ENCODE data around the gene PRKCQ.

Gene PRKCQ

GRCh38 chr10:6579904-6580278 is at the start of gene PRKCQ:
Gene PRKCQ (minus strand): TSS chr10:6580276. CDS start chr10:6515135, 65,141 bp downstream.
- DNase-seq, result peak in 17 of 56 donors; percentile 31 to 86 (median 65)

DNA sequence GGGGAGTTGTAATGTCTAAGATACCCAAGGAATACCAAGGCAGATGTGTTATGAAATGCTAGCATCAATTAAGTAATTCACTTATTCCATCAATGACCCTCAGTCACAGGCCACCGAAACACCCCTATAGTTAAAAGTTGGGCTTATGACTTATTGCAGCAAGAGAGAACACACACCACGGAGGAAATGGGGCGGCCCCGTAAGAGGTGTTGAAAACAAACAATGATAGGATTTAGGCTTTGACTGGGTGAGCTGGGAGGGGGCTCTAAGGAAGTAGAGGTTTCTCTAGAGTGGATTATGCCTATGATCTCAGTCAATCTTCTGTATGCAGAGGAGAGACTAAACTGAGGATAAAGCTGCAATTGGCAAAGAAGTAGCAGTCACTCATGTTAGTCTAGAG is 45.4 kb upstream of the PRKCQ start:
- DNase-seq, result no peak

DNA sequence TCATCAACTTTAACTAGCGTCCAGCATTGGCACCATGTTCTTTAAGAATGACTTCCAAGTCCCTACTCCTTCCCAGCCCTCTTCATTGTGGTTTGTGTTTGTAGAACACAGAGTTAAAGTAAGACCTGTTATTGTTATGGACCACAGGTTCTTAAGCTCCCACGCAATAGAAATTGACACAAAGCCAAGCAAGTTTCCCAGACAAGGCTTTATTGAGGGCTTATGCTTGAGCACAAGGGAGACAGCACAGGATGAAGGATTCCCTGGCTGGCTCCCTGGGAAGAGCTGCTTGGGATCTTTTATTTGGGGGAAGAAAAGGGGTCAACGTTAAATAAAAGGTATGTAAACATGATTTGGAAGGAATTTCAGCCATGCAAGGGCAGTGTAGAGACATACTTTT is 44.3 kb upstream of the PRKCQ start:
- no peak for DNase-seq

GRCh38 chr10:6622921-6623320 is 42.8 kb upstream of the PRKCQ start:
- no peak for DNase-seq

DNA sequence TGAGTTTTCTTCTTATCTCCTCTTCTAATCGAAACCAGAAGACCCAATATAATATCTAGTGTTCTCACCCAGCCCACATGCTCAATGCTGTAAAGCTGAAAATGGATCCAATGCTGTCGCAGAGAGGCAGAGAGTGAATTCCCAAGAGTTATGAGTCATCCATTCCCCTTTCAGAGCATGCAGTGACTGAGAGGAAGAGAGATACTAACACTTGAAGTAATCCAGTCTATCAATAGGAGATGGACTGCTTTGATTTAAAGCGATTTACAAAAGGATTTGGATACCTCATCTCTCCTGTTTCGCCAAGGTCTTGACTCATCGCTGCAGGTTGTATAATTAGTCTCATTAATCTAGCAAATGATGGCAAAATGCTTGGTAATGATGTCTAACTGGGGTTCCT is 41.5 kb upstream of the PRKCQ start:
- DNase-seq, result peak in 2 of 56 donors; percentile 2 to 4

- DNase-seq, result no peak
Measured at GRCh38 chr10:6619660-6620059, 39.6 kb upstream of the PRKCQ start.

DNA sequence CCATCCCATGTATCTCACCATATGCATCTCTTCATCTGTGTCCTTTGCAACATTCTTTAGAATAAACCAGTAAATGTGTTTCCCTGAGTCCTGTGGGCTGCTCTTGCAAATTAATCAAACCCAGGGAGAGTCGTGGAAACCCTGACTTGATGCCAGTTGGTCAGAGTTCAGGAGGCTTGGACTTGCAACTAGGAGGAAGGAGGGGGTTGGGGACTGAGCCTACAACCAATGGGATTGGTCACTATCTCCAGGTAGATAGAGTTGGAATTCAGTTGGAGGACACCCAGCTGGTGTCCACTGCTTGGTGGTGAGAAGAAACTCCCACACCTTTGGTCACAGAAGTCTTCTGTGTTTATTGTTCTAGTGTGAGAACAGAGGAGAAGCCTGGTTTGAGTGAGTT is 38.3 kb upstream of the PRKCQ start:
- no peak for DNase-seq

DNA sequence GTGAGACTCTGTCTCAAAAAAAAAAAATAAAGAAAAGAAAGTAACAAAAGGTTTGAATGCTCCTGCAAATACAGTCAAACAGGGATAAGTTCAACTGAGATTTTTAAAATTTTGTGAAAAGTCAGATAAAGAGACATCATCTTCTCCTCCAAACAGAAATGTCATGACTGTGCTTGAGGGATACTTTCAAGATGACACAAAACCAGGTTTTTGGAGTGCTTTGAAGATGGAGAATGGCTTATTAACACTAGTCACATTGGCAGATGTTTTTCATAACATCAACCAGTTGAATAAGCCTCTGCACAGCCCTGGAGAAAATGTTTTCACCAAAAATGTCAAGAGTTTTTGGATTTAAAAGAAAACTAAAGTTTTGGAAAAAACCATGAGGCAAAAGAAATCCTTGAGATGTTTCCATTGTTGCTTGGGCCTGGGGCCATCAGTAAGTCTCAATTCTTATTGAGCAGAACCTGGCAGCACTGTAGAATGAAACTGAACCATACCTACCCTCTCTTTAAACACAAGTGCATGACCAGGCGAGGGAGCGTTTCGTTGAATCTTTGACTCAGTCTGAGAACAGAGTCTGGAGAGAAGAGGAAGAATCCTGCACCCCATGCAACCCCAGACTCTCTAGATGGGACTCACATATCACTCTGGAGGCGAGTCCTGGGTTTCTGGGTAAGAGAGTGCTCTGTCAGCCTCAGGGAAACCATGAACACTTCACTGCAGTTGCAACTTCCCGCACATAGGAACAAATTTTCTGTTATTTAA is 37.4 kb upstream of the PRKCQ start:
- DNase-seq, result no peak

GRCh38 chr10:6615971-6616370 is 35.9 kb upstream of the PRKCQ start:
- DNase-seq, result no peak

DNA sequence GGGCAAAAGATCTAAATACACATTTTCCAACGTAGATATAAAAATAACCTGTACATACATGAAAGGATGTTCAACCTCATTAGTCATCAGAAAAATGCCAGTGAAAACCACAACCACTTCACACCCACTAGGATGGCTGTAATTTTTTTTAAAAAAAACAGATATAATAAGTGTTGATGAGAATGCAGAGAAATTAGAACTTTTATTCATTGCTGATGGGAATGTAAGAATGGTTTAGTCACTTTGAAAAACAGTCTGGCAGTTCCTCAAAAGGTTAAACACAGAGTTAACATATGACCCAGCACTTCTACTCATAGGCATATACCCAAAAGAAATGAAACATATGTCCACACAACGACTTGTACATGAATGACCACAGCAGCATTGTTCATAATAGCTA is 32.3 kb upstream of the PRKCQ start:
- no peak for DNase-seq

GRCh38 chr10:6610647-6611046 is 30.6 kb upstream of the PRKCQ start:
- no peak for DNase-seq

GRCh38 chr10:6609625-6610024 is 29.5 kb upstream of the PRKCQ start:
- DNase-seq, result no peak

DNA sequence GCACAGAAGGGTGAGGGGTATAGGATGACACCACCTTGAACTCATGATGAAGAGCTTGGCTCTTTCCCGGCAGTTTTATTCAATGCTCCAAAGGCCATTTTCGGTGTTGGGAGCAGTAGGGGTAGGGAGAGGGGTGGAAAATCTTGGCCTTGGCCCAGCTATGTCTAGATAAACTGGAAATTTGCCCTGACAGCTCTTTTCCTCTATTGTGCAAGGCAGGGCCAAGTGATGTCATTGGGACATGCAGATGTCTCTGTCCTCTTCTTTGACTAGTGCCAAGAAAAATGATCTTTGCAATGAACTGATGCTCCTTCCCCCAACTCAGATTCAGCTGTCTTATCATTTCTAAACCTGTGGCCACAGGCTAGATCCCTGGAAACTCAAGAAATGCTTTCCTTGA is 27.7 kb upstream of the PRKCQ start:
- peak in 46 of 56 donors; percentile 12 to 82 (median 58) for DNase-seq

DNA sequence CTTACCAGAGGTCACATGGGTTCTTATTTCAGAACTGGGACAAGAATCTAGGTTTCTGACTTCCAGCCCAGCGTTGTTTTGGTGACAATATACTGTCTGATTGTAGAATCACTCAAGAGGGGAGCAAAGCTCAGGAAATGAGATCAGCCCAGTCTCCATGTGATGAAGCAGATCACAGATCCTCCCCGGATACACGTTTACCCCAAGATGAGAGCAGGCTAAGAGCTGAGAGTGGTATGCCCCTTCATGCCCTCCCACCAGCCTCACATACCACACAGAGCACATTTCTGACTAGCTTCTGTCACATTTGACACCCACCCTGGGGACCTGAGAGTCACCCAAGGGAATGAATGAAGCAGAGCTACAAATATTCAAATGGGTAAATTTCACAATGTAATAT is 27.1 kb upstream of the PRKCQ start:
- peak in 6 of 56 donors; percentile 17 to 38 (median 30) for DNase-seq

DNA sequence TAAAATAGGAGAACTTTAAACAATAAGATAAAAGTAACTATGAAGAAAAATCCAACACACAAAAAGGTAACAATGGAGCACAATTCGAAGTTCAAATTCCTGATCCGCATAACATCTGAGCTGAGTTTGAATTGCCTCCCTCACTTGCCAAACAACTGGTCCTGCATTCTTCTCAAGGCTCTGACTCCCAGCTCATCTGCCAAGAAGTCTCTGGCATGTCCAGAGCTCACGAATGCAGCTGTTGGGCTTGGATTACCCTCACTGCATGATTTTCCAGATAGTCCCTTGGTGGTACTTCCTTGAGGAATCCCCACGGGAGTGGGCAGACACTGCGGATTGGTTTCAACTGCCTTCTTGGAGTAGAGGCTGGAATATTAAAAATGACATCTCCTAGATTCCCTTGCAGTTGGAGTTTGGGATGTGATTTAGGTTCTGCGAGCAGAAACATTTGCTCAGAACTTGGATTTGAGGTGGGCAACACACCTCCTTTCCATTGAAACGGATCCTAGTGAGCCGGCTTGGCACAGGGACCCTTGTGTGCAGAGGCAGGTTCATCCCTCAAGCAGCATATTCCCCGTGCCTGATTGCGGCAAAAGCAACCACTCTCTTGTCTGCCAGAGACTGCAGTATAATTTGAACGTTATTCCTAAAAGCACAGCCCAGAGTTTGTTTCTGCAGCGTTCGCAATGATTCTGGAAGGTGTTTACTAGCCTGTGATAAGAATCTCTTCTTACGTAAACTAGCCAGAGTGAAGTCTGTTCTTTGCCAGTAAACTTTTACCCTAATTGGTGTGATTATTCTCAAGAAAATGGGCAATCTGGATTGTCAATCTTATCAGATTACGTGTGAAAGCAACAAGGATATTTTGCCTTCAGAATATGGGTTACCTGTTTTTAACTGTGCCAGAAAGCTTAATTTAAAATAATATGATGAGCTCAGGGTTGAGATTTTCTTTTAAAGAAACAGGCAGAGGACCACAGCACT is 23.4 kb upstream of the PRKCQ start:
- peak in 13 of 56 donors; percentile 12 to 58 (median 31) for DNase-seq

- DNase-seq, result no peak
Measured at GRCh38 chr10:6602700-6603084, 22.6 kb upstream of the PRKCQ start.

DNA sequence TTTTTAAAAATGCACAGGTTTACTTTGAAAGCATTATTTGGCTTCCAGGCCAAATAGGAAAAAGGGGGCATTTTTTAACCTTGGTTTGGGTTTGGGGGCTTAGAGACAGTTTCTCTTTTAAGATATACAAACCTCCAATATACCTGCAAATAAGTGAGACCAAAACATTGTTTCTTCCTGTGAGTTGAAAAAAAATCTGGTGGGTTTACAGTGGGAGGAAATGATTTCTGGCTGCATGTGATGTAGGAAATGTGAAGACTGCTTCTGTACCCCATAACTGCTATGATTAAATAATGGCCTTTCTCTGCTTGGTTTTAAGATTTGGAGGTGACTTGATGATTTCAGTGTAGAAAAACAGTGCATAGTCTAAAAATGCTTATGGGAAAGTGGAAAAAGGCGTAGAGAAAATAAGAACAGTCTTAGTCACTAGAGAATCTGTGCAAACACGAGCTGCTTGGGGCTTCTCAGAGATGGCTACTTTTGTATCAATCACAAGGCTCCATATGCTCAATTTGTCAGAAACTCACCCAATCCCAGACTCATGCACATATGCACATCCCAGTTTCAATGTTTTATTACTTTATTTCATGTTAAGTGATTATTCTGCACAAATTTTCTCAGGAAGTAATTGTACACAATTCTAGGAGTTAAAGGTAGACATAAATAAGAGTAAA is 22.1 kb upstream of the PRKCQ start:
- DNase-seq, result no peak

DNA sequence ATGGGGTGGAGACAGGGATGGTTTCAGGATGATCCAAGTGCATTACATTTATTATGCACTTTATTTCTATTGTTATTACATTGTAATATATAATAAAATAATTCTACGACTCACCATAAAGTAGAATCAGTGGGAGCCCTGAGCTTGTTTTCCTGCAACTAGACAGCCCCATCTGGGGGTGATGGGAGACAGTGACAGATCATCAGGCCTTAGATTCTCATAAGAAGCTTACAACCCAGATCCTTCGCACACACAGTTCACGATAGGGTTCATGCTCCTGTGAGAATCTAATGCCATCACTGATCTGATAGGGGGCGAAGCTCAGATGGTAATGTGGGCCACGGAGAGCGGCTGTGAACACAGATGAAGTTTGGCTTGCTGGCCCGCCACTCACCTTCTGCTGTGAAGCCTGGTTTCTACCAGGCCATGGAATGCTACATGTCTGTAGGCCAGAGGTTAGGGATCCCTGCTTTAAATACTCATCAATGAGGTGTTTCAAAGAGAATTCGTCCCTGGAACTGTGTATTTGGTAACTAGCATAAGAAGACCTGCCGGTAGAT is 21.2 kb upstream of the PRKCQ start:
- DNase-seq, result peak in 3 of 56 donors; percentile 5 to 31 (median 13)

DNA sequence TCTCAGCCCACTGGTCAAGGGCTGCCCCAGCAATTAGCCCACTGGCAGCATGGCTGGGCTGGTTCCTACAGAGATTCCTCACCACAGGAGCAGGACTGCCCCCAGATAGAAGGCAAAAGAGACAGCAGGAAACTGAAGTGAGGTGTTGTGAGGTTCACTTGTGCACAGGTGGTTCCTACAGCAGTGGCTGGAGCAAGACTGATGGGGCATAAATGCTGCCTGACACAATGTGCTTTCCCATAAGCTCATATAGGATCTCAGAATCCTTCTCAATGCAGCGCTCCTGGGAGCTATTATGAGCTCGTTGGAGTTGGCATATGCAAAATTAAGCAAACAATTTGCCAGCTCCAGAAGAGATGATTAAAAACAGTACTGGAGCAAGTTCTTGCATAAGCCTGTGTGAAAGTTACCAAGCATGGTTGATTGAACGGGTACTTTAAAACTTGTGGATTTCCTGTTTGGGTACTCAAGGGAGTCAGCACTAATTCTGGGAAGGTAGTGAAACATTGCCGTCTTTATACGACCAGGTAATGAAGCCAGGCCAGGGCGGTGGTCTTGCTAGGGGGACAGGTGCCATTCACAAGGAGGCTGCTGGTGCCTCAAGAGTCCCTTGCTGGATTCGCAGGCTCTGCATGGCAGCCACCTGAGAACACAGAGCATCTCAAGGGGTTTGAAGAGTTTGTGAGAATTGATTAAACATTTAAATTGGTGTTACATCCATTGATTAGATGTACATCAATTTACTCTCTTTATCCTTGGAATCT is 20.3 kb upstream of the PRKCQ start:
- no peak for DNase-seq

- no peak for DNase-seq
Measured at GRCh38 chr10:6598679-6599078, 18.6 kb upstream of the PRKCQ start.

GRCh38 chr10:6597478-6597877 is 17.4 kb upstream of the PRKCQ start:
- DNase-seq, result no peak
